Naive thymus-derived CD8-positive, alpha-beta T cell (primary cell): ENCODE data around the gene HCCS. TPM values are rescaled to one million over a fixed set of nuclear protein-coding genes. Genes with fewer than 3 reads are reported as not detected.

Source experiments
- ATAC-seq, 2 donors: fragments of 150-1000 bp; cut with Tn5 transposase in 1 of 2; sonication (Bioruptor Pico), chemical (Tn5 transposase) in 1 of 2; 1 replicate in 1 of 2; 2 replicates in 1 of 2; pipeline ENCODE4 v1.10.0; 2021; ENCODE audit warnings: mild to moderate bottlenecking in 2 of 2, moderate library complexity in 2 of 2
- POLR2A ChIA-PET: fragments of 350-600 bp; sonication (Branson Sonifier 250); formaldehyde crosslinking; loops from one replicate; lab custom pipeline; 2021; ENCODE audit warnings: antibody characterized with exemption; lab: Charles Lee
- DNase-seq, 10 donors: peaks; one replicate each; pipeline versions ENCODE4 v3.0.0 to v3.0.0-alpha.2; 2020 to 2022
- H3K27ac Mint-ChIP-seq, 10 donors: one replicate each; pipeline ENCODE4 v1.8.0; 2020 to 2022; ENCODE audit warnings: mild to moderate bottlenecking in 10 of 10, mixed read lengths in 10 of 10, moderate library complexity in 4 of 10, inconsistent platforms in 1 of 10
- H3K27me3 Mint-ChIP-seq, 5 donors: one replicate each; pipeline ENCODE4 v1.8.0; 2021 to 2022; ENCODE audit warnings: mixed read lengths in 5 of 5
- H3K36me3 Mint-ChIP-seq, 3 donors: one replicate each; pipeline ENCODE4 v1.8.0; 2020 to 2022; ENCODE audit warnings: mixed read lengths in 3 of 3, mild to moderate bottlenecking in 2 of 3, inconsistent platforms in 1 of 3
- H3K4me1 Mint-ChIP-seq, 4 donors: one replicate each; pipeline ENCODE4 v1.8.0; 2021 to 2022; ENCODE audit warnings: mixed read lengths in 4 of 4
- H3K4me3 Mint-ChIP-seq, 10 donors: one replicate each; pipeline ENCODE4 v1.8.0; 2020 to 2022; ENCODE audit warnings: mild to moderate bottlenecking in 10 of 10, mixed read lengths in 10 of 10, moderate library complexity in 6 of 10, inconsistent platforms in 1 of 10
- H3K9me3 Mint-ChIP-seq, 9 donors: one replicate each; pipeline ENCODE4 v1.8.0; 2020 to 2022; ENCODE audit warnings: mixed read lengths in 9 of 9, mild to moderate bottlenecking in 3 of 9, inconsistent platforms in 1 of 9, moderate library complexity in 1 of 9
- polyA plus RNA-seq, 3 donors: library from polyadenylated mRNA; unstranded; fragments of 300-500 nt; fragmentation: Illumina TruSeq; gene quantifications; one replicate each; pipeline ENCODE4 v1.2.3, GENCODE V29; 2021
- total RNA-seq, 8 experiments: library from RNA in 2 of 8; stranded (reverse) in 2 of 8; gene quantifications; one replicate each; pipeline ENCODE4 v1.2.3 and lab custom pipeline; 2021 to 2026

Gene HCCS
- total and polyA plus RNA-seq, 5 experiments from 2014 or later, result 11.4 to 21.4 (median 18.1) TPM

- Mint-ChIP-seq H3K9me3 (peaks cover 0 to 2% (median 0%) of the 10 kb centered on the region in 9 donors), H3K27ac (no peak overlapping the region), H3K4me1 (no peaks in the 10 kb centered on the region), H3K36me3 (peaks cover 0 to 4% (median 2%) of the 10 kb centered on the region in 3 donors), H3K27me3 (no peaks in the 10 kb centered on the region), H3K4me3 (no peak overlapping the region)
- DNase-seq (no peak), ATAC-seq (no peak)
- POLR2A ChIA-PET, result no interaction called here
Observed at GRCh38 chrX:11130136-11130535, 19.0 kb downstream of the HCCS start.

GRCh38 chrX:11131146-11131545 lies 20.0 kb downstream of the HCCS start:
- DNase-seq (no peak), ATAC-seq (no peak)
- Mint-ChIP-seq H3K36me3 (peaks cover 0 to 4% (median 2%) of the 10 kb centered on the region in 3 donors), H3K27ac (no peak overlapping the region), H3K27me3 (no peaks in the 10 kb centered on the region), H3K4me1 (no peaks in the 10 kb centered on the region), H3K4me3 (no peak overlapping the region), H3K9me3 (peaks cover 0 to 2% (median 0%) of the 10 kb centered on the region in 9 donors)
- POLR2A ChIA-PET, result no interaction called here

GRCh38 chrX:11135564-11136185 lies 24.5 kb downstream of the HCCS start:
- POLR2A ChIA-PET, result no interaction called here
- H3K4me1 Mint-ChIP-seq, result no peaks in the 10 kb centered on the region
- ATAC-seq (no peak), DNase-seq (no peak)
- H3K27me3 Mint-ChIP-seq, result peaks cover 0 to 5% (median 0%) of the 10 kb centered on the region in 5 donors
- no peaks in the 10 kb centered on the region for H3K9me3 Mint-ChIP-seq
- no peaks in the 10 kb centered on the region for H3K36me3 Mint-ChIP-seq
- no peak overlapping the region for H3K4me3 Mint-ChIP-seq
- H3K27ac Mint-ChIP-seq, result peak overlapping the region in 1 of 10 donors; percentile 1

- H3K36me3 Mint-ChIP-seq, result no peaks in the 10 kb centered on the region
- no peak overlapping the region for H3K4me3 Mint-ChIP-seq
- no peak for ATAC-seq
- no peaks in the 10 kb centered on the region for H3K9me3 Mint-ChIP-seq
- POLR2A ChIA-PET, result no interaction called here
- H3K27me3 Mint-ChIP-seq, result peaks cover 0 to 5% (median 0%) of the 10 kb centered on the region in 5 donors
- no peak overlapping the region for H3K27ac Mint-ChIP-seq
- DNase-seq, result peak in 4 of 10 donors; percentile 0 to 43 (median 42)
- H3K4me1 Mint-ChIP-seq, result no peaks in the 10 kb centered on the region
Observed at GRCh38 chrX:11137543-11138139, 26.5 kb downstream of the HCCS start.

GRCh38 chrX:11138498-11139390 lies 27.6 kb downstream of the HCCS start:
- no peak for DNase-seq
- POLR2A ChIA-PET, result no interaction called here
- ATAC-seq, result no peak
- no peaks in the 10 kb centered on the region for H3K36me3 Mint-ChIP-seq
- H3K4me1 Mint-ChIP-seq, result no peaks in the 10 kb centered on the region
- no peak overlapping the region for H3K27ac Mint-ChIP-seq
- no peak overlapping the region for H3K4me3 Mint-ChIP-seq
- H3K27me3 Mint-ChIP-seq, result peaks cover 0 to 6% (median 0%) of the 10 kb centered on the region in 5 donors
- H3K9me3 Mint-ChIP-seq, result no peaks in the 10 kb centered on the region

GRCh38 chrX:11143931-11144678 lies 33.0 kb downstream of the HCCS start:
- Mint-ChIP-seq H3K9me3 (no peaks in the 10 kb centered on the region), H3K36me3 (no peaks in the 10 kb centered on the region), H3K4me1 (peaks cover 2 to 6% (median 4%) of the 10 kb centered on the region in 4 donors), H3K27me3 (peaks cover 0 to 6% (median 4%) of the 10 kb centered on the region in 5 donors), H3K27ac (peak overlapping the region in 2 of 10 donors; percentile 41 to 63), H3K4me3 (peak overlapping the region in 4 of 10 donors; percentile 26 to 56 (median 46))
- POLR2A ChIA-PET, result no interaction called here
- DNase-seq (peak; percentile 4 to 67 (median 46)), ATAC-seq (peak; percentile 65)

GRCh38 chrX:11146411-11146810 lies 35.3 kb downstream of the HCCS start:
- Mint-ChIP-seq H3K9me3 (no peaks in the 10 kb centered on the region), H3K27me3 (peaks cover 0 to 4% (median 3%) of the 10 kb centered on the region in 5 donors), H3K4me3 (no peak overlapping the region), H3K27ac (no peak overlapping the region), H3K36me3 (no peaks in the 10 kb centered on the region), H3K4me1 (peaks cover 2 to 6% (median 4%) of the 10 kb centered on the region in 4 donors)
- POLR2A ChIA-PET, result no interaction called here
- ATAC-seq (no peak), DNase-seq (no peak)

- no peak overlapping the region for H3K27ac Mint-ChIP-seq
- no peak overlapping the region for H3K4me3 Mint-ChIP-seq
- DNase-seq (no peak), ATAC-seq (no peak)
- H3K9me3 Mint-ChIP-seq, result no peaks in the 10 kb centered on the region
- H3K4me1 Mint-ChIP-seq, result peaks cover 2 to 6% (median 4%) of the 10 kb centered on the region in 4 donors
- POLR2A ChIA-PET, result no interaction called here
- H3K36me3 Mint-ChIP-seq, result no peaks in the 10 kb centered on the region
- peaks cover 0 to 4% (median 3%) of the 10 kb centered on the region in 5 donors for H3K27me3 Mint-ChIP-seq
Observed at GRCh38 chrX:11148401-11148800, 37.3 kb downstream of the HCCS start.

GRCh38 chrX:11151799-11152559 lies 40.8 kb downstream of the HCCS start:
- Mint-ChIP-seq H3K27ac (no peak overlapping the region), H3K9me3 (no peaks in the 10 kb centered on the region), H3K4me1 (no peaks in the 10 kb centered on the region), H3K4me3 (no peak overlapping the region), H3K27me3 (peaks cover 0 to 2% (median 0%) of the 10 kb centered on the region in 5 donors), H3K36me3 (no peaks in the 10 kb centered on the region)
- POLR2A ChIA-PET, result no interaction called here
- ATAC-seq (no peak), DNase-seq (no peak)

- H3K4me1 Mint-ChIP-seq, result no peaks in the 10 kb centered on the region
- DNase-seq (no peak), ATAC-seq (no peak)
- H3K36me3 Mint-ChIP-seq, result no peaks in the 10 kb centered on the region
- H3K9me3 Mint-ChIP-seq, result no peaks in the 10 kb centered on the region
- H3K27ac Mint-ChIP-seq, result no peak overlapping the region
- POLR2A ChIA-PET, result no interaction called here
- H3K4me3 Mint-ChIP-seq, result no peak overlapping the region
- H3K27me3 Mint-ChIP-seq, result no peaks in the 10 kb centered on the region
Observed at GRCh38 chrX:11159149-11159548, 48.0 kb downstream of the HCCS start.

GRCh38 chrX:11164433-11164832 lies 53.3 kb downstream of the HCCS start:
- no peak overlapping the region for H3K27ac Mint-ChIP-seq

GRCh38 chrX:11171956-11172355 lies 60.8 kb downstream of the HCCS start:
- peaks cover 4 to 30% (median 11%) of the 10 kb centered on the region in 5 donors for H3K27me3 Mint-ChIP-seq
- no peaks in the 10 kb centered on the region for H3K36me3 Mint-ChIP-seq
- no peak overlapping the region for H3K4me3 Mint-ChIP-seq
- no peaks in the 10 kb centered on the region for H3K4me1 Mint-ChIP-seq
- POLR2A ChIA-PET, result no interaction called here
- DNase-seq (no peak), ATAC-seq (no peak)
- peaks cover 0 to 2% (median 0%) of the 10 kb centered on the region in 9 donors for H3K9me3 Mint-ChIP-seq
- H3K27ac Mint-ChIP-seq, result no peak overlapping the region

More at GRCh38 chrX:11164433-11164832, 53.3 kb downstream of the HCCS start:
- Mint-ChIP-seq H3K27me3 (peaks cover 0 to 11% (median 2%) of the 10 kb centered on the region in 5 donors), H3K4me1 (no peaks in the 10 kb centered on the region), H3K9me3 (peaks cover 0 to 2% (median 0%) of the 10 kb centered on the region in 9 donors), H3K4me3 (no peak overlapping the region), H3K36me3 (no peaks in the 10 kb centered on the region)
- DNase-seq (no peak), ATAC-seq (no peak)
- POLR2A ChIA-PET, result no interaction called here
